Sigmoid colon (tissue), 7 donors: ENCODE results near the gene MACROD2. TPM values are rescaled to one million over a fixed set of nuclear protein-coding genes. Genes with fewer than 3 reads are reported as not detected.

Source experiments
- DNase-seq: peaks from one replicate; pipeline ENCODE4 v3.0.0-alpha.2; 2019
- H3K27ac ChIP-seq, 4 donors: fragments of 200-600 bp; sonication (generic); one replicate each; pipeline ENCODE4 v1.5.1; 2016 to 2019; ENCODE audit warnings: mild to moderate bottlenecking in 1 of 4
- H3K27me3 ChIP-seq, 3 donors: fragments of 200-600 bp; sonication (generic); one replicate each; pipeline ENCODE4 v1.5.1; 2019; ENCODE audit warnings: mild to moderate bottlenecking in 1 of 3
- H3K36me3 ChIP-seq, 4 donors: fragments of 200-600 bp; sonication (generic); one replicate each; pipeline ENCODE4 v1.5.1; 2016 to 2019
- H3K4me1 ChIP-seq, 4 donors: fragments of 200-600 bp; sonication (generic); one replicate each; pipeline ENCODE4 v1.5.1; 2017 to 2019
- H3K4me3 ChIP-seq, 4 donors: fragments of 200-600 bp; sonication (generic); one replicate each; pipeline ENCODE4 v1.5.1; 2017 to 2019; ENCODE audit warnings: mild to moderate bottlenecking in 2 of 4, moderate library complexity in 1 of 4
- H3K9me3 ChIP-seq, 4 donors: fragments of 200-600 bp in 3 of 4; sonication (generic) in 3 of 4; one replicate each; pipeline versions ENCODE4 v1.5.1 to v1.6.1; 2013 to 2019
- EP300 ChIP-seq, 4 donors: sonication (generic); formaldehyde crosslinking; IDR thresholded peaks; one replicate each; pipeline ENCODE4 v1.6.1; 2017; ENCODE audit warnings: antibody characterized with exemption in 4 of 4
- POLR2A ChIP-seq, 2 donors: fragments of 450-650 bp; IDR thresholded peaks; one replicate each; pipeline ENCODE4 v1.6.1; 2016; ENCODE audit warnings: antibody characterized with exemption in 2 of 2, mild to moderate bottlenecking in 2 of 2, moderate library complexity in 2 of 2
- POLR2AphosphoS5 ChIP-seq, 4 donors: sonication (generic); formaldehyde crosslinking; IDR thresholded peaks; one replicate each; pipeline ENCODE4 v1.6.1; 2017; ENCODE audit warnings: antibody characterized with exemption in 4 of 4
- WGBS, 2 donors: extraction: QIAGEN DNeasy Blood & Tissue Kit; methylation state at CpG; one replicate each; pipeline ENCODE4 v1.1.7; 2013; 5-methylcytosine and 5-hydroxymethylcytosine counted together
- intact Hi-C: fragments of 100-400 bp; cut with DNase I; formaldehyde crosslinking; loops from one replicate; pipeline ENCODE4 v1.15.1; 2023
- polyA plus RNA-seq, 3 donors: library from polyadenylated mRNA; stranded (reverse); fragments of 200-250 nt; gene quantifications; one replicate each; pipeline ENCODE4 v1.2.3, GENCODE V29; 2013
- total RNA-seq, 4 donors: library from RNA; depleted of rRNA; stranded (reverse); fragments of >200 nt; gene quantifications; one replicate each; pipeline ENCODE4 v1.1.0, GENCODE V29; 2016
- TF ChIP-seq, protein P1 (sequence below), 4 experiments: fragments of 450-650 bp in 3 of 4; fragments of 200-600 bp in 1 of 4; IDR thresholded peaks; one replicate each; pipeline ENCODE4 v1.5.1; 2016 to 2019; ENCODE audit warnings: antibody characterized with exemption in 4 of 4, mild to moderate bottlenecking in 3 of 4, moderate library complexity in 2 of 4
- donor health status: healthy with polysubstance abuse.
- donor health status: Bipolar disorder and iron deficiency.
- donor health status: healthy.

Gene MACROD2
- total and polyA plus RNA-seq, 7 donors: 1.2 to 22.4 (median 5.8) TPM

DNA sequence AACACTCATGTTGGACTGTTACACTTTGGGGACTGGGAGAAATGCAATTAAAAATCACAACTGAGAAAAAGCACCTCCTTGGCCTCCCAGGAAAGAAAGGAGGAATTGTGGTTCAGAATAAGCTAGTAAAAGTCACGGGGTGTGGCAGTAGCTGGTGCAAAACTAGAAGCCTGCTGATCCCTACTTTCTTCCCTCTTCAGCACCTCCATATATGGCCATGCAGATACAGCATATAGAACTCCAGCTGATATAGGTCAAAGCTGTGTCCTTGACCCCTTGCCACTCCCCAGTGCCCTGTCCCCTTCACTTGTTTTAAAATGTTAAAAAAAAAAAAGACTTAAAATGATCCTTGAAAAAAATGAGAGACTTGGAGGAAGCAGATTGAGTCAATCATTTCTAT, 347.6 kb downstream of the MACROD2 start:
- no peak for DNase-seq
- 20 to 59% methylated on average over 1 of the region's 1 CpG for WGBS, 2 donors
- Histone ChIP-seq H3K9me3 (no peaks in the 10 kb centered on the region), H3K27ac (no peak overlapping the region), H3K36me3 (no peaks in the 10 kb centered on the region), H3K4me3 (no peak overlapping the region), H3K27me3 (no peaks in the 10 kb centered on the region), H3K4me1 (no peaks in the 10 kb centered on the region)
- TF ChIP-seq, protein P1, sequence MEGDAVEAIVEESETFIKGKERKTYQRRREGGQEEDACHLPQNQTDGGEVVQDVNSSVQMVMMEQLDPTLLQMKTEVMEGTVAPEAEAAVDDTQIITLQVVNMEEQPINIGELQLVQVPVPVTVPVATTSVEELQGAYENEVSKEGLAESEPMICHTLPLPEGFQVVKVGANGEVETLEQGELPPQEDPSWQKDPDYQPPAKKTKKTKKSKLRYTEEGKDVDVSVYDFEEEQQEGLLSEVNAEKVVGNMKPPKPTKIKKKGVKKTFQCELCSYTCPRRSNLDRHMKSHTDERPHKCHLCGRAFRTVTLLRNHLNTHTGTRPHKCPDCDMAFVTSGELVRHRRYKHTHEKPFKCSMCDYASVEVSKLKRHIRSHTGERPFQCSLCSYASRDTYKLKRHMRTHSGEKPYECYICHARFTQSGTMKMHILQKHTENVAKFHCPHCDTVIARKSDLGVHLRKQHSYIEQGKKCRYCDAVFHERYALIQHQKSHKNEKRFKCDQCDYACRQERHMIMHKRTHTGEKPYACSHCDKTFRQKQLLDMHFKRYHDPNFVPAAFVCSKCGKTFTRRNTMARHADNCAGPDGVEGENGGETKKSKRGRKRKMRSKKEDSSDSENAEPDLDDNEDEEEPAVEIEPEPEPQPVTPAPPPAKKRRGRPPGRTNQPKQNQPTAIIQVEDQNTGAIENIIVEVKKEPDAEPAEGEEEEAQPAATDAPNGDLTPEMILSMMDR (IDR thresholded peaks at IDR 0.05): no peak
- TF ChIP-seq POLR2A (IDR thresholded peaks at IDR 0.05) (no peak), EP300 (IDR thresholded peaks at IDR 0.05) (no peak), POLR2AphosphoS5 (IDR thresholded peaks at IDR 0.05) (no peak)
- intact Hi-C loops: loop anchor here (5.0 kb wide), 1 partner anchor 1414 kb away; no protein-coding TSS in a partner anchor

DNA sequence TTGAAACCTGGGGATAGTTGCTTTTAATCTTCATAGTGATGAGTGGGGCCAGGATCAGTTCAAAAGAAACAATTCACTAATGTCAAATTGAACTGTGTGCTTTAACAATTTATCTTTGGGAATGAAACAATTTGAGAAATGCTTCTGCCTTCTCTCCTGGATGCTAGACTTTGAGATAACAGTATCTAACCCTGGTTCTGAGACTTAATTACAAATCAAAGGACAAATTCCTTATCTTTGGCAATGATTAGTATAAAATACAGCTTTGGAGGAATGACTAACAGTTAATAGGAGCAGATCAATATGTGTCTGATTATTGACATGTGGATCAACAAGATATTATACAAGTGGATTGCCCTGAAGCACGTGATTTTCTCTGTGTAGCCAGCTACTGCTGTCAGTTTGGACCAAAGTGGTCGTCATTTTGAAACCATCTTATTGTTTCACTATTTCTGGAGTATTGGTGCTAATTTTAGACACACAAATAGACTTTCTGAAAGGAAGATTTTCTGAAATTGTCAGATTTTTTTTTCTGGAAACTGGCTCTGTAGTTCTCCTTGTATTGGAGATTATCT, 348.3 kb downstream of the MACROD2 start:
- TF ChIP-seq, protein P1 (IDR thresholded peaks at IDR 0.05): no peak
- Histone ChIP-seq H3K36me3 (no peaks in the 10 kb centered on the region), H3K9me3 (no peaks in the 10 kb centered on the region), H3K27ac (no peak overlapping the region), H3K4me3 (no peak overlapping the region), H3K4me1 (no peaks in the 10 kb centered on the region), H3K27me3 (no peaks in the 10 kb centered on the region)
- intact Hi-C loops: loop anchor here (5.0 kb wide), 1 partner anchor 1414 kb away; no protein-coding TSS in a partner anchor
- DNase-seq: no peak
- 82 to 84% methylated on average over 2 of the region's 2 CpGs for WGBS, 2 donors

DNA sequence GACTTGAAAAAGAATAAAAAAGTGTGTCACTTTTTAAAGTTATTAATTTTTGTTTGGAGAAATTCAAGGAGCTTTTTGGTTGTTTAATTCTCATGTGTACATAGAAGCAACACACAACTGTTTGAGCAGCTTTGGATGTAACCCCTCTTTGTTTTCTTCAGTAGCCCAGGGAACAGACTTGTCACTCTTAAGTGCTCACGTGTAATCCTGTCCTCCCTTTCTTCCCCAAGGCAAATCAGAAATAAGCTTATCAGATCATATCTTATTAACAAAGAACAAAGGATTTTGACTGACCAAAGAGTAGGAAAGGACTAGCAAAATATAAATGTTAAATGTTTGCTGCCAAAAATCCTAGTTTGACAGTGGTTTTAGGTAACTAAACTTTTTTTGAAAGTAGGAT, 349.4 kb downstream of the MACROD2 start:
- Histone ChIP-seq H3K27ac (no peak overlapping the region), H3K27me3 (no peaks in the 10 kb centered on the region), H3K9me3 (no peaks in the 10 kb centered on the region), H3K36me3 (no peaks in the 10 kb centered on the region), H3K4me1 (no peaks in the 10 kb centered on the region), H3K4me3 (no peak overlapping the region)
- no peak for TF ChIP-seq POLR2AphosphoS5 (IDR thresholded peaks at IDR 0.05)
- no peak for TF ChIP-seq EP300 (IDR thresholded peaks at IDR 0.05)
- TF ChIP-seq, protein P1 (IDR thresholded peaks at IDR 0.05): no peak
- TF ChIP-seq POLR2A (IDR thresholded peaks at IDR 0.05): no peak
- 34 to 58% methylated on average over 1 of the region's 1 CpG for WGBS, 2 donors
- intact Hi-C loops: loop anchor here (5.0 kb wide), 1 partner anchor 1413 kb away; no protein-coding TSS in a partner anchor
- DNase-seq: no peak

DNA sequence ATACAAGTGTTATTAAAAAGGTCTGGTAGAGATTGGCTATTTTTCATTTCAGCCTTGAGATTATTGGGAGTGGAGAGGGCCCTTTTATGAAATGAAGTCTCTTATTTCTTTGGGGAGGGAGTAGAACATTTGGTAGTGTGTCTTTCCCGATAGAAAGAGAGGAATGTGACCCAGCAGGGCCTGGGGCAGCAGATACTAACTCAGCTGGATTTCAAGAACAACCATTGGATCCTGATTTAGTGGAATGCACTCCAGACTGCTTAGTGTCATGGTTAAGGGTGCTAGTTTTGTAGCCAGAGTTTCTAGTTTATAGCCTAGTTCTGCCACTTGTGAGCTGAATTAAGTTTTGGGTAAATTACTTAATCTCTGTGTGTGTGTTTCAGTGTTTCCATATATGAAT, 360.5 kb downstream of the MACROD2 start:
- TF ChIP-seq, protein P1 (IDR thresholded peaks at IDR 0.05): no peak
- no peak for TF ChIP-seq POLR2A (IDR thresholded peaks at IDR 0.05)
- no peak for TF ChIP-seq EP300 (IDR thresholded peaks at IDR 0.05)
- no peak for TF ChIP-seq POLR2AphosphoS5 (IDR thresholded peaks at IDR 0.05)
- intact Hi-C loops: no loop called here
- 57 to 88% methylated on average over 1 of the region's 1 CpG for WGBS, 2 donors
- Histone ChIP-seq H3K9me3 (no peaks in the 10 kb centered on the region), H3K4me3 (no peak overlapping the region), H3K27me3 (no peaks in the 10 kb centered on the region), H3K36me3 (no peaks in the 10 kb centered on the region), H3K4me1 (no peaks in the 10 kb centered on the region), H3K27ac (no peak overlapping the region)
- no peak for DNase-seq

DNA sequence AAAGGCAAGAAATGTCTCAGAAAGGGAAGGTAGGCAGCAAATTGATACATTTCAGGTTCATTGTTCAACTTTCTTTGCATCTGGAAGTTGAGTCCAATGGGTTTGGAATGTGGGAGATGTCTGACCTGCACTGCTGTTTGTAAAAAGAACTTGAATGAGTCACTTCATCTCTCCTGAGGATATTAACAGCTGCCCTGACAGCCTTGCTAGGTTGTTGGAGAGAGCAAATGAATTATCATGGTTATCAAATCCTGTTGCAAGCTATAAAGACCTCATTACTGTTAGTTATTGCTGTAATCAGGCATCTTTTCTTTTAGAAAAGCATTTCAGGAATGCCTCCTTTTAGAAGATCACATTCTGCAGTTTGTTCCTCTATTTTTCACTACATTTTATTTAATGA, 365.1 kb downstream of the MACROD2 start:
- TF ChIP-seq POLR2A (IDR thresholded peaks at IDR 0.05): no peak
- TF ChIP-seq EP300 (IDR thresholded peaks at IDR 0.05): no peak
- TF ChIP-seq, protein P1 (IDR thresholded peaks at IDR 0.05): no peak
- no peak for TF ChIP-seq POLR2AphosphoS5 (IDR thresholded peaks at IDR 0.05)
- no peak for DNase-seq
- Histone ChIP-seq H3K4me3 (no peak overlapping the region), H3K27ac (no peak overlapping the region), H3K36me3 (no peaks in the 10 kb centered on the region), H3K27me3 (no peaks in the 10 kb centered on the region), H3K4me1 (no peaks in the 10 kb centered on the region), H3K9me3 (no peaks in the 10 kb centered on the region)
- intact Hi-C loops: no loop called here
